ENCODE results near the gene ZKSCAN3.
"Not testable (repeated sequence)": the region's sequence is repeated elsewhere in the genome, so short reads cannot be mapped to it uniquely, and the experiment has no call there.

The ZKSCAN3 gene

DNA sequence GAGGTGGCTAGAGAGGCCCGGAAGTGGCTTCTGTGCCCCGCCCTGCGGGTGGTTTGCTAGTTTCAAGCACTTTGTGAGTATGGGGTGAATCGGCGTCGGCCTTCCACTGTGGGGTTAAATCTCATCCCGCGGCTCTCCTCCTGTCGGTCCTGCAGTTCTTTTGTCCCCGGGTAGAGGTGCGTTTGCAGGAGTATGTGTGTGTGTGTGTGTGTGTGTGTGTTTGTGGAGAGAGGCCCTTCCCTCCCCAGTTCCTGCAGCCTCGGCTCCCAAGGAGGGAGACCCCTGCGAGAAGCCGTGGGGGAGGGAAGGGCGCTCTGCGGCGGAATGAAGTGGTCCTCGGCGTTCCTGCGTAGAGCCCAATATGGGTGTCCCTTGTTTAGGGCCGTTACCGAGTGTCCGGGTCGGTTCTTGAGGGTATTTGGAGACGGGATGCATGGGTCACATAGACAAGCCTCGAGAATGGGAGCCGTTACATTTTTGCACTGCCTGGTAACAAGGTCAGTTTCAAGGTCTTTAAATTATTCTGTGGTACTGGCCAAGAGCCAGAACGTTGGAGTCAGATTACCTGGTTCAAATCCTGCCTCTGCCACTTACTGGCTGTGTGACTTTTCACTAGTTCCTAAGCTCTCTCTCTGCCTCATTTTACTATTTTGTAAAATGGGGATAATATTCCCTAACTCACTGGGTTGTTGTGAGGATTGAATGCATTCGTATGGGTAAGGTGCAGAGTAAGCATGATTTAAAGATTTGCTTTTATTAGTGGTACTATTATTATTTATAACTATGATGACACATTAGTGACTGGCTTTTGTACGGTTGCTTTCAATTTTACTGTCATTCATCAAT is at the start of gene ZKSCAN3:
Gene ZKSCAN3 (plus strand): TSS at position 56 of the 846 bp plus-strand sequence. CDS start 9,640 bp downstream, outside the sequence.
- peak; percentile 90 for DNase-seq

DNA sequence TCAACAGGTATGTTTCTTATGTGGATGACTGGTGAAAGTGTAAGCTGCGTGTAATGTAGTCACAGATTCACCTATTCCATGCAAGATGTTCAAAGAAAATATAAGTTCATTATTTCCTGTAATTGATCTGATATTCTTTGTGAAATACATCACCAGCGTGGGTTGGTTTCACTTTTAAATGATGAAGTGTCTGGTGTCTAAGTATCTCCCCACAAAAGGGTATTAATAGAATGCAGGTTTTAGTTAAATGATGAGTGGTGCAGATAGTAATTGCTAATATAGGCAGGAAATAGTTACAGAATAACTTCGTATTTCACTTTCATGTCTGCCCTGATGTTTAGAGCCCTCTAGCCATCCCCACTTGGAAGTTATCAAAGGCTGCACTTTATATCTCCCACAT is 46.2 kb upstream of the ZKSCAN3 start:
- peak; percentile 2 for DNase-seq

DNA sequence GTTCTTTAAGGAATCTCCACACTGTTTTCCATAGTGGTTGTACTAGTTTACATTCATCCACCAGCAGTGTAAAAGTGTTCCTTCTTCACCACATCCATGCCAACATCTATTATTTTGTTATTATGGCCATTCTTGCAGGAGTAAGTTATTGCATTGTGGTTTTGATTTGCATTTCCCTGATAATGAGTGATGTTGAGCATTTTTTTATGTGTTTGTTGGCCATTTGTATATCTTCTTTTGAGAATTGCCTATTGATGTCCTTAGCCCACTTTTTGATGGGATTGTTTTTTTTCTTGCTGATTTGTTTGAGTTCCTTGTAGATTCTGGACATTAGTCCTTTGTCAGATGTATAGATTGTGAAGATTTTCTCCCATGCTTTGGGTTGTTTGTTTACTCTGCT is 43.4 kb upstream of the ZKSCAN3 start:
- DNase-seq = not testable (repeated sequence)

DNA sequence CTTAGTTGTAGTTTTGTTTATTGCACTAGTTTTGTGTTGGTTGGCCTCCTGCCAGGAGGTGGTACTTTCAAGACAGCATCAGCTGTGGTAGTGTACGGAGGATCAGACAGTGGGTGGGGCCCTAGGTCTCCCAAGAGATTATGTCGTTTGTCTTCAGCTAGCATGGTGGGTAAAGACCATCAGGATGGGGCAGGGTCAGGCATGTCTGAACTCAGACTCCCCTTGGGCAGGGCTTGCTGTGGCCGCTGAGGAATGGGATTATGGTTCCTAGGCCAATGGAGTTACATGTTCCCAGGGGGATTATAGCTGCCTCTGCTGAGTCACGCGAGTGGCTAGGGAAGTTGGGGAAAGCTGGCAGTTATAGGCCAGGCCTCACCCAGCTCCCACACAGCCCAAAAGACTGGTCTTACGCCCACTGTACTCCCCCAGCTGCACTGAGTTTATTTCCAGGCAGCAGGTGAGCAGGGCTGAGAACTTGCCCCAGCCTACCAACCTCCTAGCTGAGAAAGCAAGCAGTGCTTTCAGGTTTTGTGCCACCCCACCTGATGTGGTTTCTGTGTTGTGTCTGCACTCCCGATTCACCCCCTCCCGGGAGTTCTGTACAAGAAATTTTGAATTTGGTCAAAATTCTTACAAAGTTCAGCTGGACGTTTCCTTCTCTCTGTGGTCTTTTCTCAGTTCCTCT is 38.5 kb upstream of the ZKSCAN3 start:
- no peak for DNase-seq

DNA sequence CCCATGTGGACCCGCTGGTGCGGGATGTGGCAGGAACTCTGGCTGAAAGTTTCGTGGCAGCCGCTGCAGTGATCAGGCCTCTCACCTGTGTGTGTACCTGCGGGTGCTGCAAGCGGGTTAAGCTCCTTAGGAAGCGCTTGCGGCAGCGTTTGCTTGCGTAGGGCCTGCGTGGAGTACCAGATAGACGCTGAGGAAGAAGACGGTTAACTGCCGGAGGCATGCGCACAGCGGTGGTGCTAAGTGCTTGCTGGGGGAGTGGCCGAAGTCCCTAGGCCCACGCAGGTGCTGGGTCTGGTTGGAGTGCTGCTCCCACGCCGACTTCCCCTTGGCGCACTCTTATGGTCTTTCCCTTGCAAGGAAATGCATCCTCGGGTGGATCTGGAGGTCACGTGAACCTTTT is 36.8 kb upstream of the ZKSCAN3 start:
- no peak for DNase-seq

DNA sequence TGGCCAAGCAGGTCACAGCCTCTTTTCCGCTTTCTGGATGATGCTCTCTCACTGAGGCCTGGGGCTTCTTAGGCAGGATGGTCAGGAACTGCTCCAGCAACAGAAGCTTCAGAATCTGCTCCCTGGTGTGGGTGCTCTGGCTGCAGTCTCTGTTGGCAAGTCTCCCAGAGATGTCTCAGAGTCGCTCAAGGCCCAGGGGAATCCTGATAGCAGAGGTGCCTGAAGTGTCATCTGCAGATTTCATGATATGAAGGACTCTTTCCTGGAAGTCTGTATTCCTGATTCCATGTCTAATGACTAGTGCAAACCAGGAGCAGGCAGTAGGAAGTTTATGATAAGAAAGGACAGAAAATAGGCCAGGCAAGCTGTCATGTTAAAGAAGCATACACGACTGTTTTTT is 34.1 kb upstream of the ZKSCAN3 start:
- DNase-seq = no peak

DNA sequence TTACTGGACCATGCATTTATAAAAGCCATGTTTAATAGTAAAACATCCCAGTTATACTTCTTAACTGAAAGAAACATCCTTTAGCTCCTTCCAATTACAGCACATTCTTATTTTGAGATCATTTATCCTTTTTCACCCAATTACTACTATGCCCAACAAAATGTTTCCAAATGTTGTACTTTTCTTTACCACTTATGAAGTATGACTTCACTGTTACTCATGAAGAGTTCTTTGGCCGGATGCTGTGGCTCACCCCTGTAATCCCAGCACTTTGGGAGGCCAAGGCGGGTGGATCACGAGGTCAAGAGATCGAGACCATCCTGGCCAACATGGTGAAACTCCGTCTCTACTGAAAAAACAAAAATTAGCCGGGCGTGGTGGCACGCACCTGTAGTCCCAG is 31.9 kb upstream of the ZKSCAN3 start:
- not testable (repeated sequence) for DNase-seq

DNA sequence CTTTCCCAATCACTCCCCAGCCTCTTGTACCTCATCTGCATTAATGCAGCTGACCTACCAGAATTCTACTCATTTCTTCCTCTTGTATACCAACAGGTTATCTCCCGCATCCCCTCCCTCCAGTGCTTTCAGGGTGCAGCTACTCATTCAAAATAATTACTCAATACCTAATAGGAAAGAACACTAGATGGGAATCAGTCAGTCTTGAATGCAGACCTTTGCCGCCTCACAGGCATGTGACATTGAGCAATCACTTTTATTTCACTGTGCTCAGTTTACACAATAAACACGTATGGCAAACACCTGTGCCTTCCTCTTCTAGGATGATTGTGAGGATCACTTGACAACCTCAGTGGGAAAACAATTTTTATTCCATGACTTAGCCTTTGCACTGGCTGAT is 27.1 kb upstream of the ZKSCAN3 start:
- DNase-seq = no peak

DNA sequence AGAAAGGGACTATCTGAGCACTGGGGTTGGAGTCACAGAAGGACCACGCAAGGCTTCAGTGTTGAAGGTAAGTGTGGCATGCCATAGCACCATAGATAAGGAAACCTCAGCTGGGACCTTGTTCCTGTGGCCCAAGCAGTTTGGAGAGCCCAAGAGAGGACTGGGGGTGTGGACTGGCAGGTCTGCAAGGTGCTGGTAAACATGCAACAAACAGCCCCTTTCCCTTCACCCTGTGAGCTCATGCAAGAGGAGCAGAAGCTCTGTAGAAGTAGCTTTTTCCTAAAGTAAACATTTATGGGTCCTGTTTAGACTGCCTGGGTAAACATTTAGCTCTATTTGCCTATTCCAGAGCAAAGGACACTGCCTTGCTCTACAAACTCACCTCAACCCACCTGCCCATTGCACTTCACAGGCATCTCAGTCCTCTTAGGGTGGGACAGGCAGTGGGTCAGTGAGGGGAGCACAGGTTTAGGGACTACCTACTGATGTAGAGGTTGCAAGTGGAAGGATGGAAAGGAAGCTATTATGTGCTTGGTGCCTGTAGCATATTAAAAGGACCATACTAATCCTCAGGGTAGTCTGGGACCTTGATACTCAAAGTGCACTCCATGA is 25.8 kb upstream of the ZKSCAN3 start:
- DNase-seq = no peak

DNA sequence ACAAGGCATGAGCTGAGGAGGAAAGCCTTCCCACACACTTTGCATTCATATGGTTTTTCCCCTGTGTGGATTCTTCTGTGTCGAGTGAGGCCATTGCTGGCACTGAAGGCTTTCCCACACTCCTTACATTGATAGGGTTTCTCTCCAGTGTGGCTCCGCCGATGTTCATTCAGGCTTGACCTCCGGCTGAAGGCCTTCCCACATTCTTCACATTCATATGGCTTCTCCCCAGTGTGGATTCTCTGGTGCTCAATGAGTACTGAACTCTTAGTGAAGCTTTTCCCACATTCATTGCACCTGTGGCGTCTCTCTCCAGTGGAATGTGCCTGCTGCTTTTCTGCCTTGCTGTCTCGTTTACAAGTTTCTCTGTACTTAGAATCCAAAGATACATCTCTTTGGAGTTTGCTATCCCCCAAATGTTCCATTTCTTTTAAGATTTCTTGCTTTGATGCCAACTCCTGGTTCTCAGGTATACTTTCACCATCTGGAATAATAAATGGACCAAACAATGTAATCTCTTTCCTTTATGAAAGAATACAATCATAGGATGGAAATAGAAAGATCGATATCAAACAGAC is 23.3 kb upstream of the ZKSCAN3 start:
- DNase-seq = no peak

DNA sequence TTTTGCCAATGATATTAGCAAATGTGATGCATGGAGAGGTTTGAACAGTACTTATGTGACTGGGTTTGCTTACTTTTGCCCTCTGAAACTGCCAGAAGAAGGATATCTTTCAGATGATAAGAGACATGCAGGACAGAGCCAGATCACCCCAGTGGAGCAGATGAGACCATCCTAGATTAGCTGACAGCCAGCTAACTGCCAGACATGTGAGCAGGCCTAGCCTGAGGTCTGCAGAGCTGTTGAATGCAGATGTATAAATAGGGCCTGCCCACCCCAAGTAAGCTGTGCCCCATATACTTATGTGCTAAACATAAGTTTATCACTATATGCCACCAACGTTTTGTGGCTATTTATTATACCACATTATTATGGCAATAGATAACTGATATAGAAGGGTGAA is 19.7 kb upstream of the ZKSCAN3 start:
- DNase-seq = no peak

DNA sequence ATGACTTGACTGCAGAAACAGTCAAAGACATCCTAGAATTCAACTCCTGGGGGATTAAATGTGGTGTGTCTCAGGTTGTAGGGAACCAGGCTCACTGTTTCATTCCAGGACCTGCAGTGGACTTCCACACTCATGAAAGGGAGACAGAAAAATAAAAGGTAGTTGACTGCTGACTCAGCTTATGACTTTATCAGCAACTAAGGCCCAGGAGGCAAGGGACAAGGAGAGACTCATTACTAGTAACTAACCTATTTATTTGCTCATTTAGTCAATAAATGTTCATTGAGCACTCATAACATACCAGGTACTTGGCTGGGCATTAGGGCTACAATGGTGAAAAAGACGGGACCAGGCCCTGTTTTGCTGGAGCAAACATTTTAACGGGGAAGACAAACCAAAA is 16.7 kb upstream of the ZKSCAN3 start:
- DNase-seq = no peak

DNA sequence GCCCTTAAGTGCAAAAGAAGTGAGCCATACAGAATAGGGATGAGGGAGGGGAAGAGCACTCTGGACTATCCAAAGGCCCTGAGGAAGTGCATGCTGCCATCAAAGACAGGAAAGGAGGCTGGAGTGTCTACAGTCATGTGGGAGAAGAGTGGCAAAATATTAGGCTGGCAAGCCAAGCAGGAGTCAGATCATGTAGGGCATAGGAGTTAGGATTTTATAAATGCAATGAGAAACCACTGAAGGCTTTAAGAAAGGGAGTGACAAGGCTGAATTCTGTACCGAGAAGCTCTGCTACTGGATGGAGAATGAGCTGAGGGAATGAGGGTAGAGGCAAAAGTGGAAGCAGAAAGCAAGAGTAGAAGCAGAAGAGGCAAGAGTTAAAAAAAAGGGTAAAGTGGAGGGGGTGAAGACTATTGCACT is 16.1 kb upstream of the ZKSCAN3 start:
- no peak for DNase-seq

DNA sequence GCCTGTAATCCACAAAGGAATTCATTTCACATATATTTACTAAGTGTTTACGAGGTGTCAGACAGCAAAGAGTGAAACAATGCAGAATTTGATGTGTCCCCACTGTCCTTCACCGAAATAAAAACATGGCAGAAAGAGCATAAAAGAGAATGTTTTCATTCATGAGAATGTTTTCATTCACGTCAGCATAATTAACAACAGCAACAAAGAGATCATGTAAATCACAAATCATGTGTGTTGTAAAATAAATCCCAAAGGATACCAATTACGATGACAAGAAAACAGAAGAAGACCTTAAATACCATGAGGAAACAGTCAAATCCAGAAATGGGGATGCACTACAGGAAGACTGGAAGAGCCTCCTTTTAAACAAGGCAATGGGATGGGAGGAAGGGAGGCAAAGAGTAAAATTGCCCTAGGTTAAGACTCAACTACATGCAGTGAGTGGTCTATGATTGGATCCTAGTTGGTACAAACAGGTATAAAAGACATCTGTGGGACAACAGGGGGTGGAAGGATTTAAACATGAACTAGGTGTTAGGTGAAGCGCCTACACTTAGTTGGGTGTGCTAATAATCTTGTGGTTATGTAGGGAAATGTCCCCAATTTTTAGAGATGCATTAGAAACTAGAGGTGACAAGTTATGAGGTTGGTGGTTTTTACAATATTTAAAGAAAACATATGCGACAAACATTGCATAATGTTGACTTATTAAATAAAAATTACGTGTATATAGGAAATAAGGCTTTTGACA is 15.3 kb upstream of the ZKSCAN3 start:
- no peak for DNase-seq

DNA sequence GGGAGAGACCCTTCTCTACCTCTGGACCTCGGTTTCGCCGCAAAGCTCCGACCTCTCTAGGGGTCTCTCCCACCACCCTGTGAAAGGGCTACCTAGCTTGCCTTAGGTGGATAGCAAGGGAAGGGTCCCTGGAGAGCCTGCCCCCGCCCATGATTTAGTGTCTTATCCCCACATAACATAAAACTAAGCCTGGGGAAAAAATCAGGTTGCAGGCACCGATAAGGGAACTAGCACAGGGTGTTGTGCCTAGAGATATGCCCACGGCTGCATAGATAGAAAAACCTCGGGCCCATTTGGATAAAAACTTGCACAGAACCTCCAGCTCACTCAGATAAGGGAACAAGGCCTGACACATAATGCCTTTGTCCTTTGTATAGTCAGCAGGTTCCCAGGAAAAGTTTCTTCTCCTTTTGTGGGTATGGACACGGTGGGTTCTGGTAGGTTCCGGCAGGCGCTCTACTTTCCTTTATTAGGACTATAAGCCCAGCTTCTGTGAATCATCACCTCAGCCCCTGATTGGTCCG is 14.6 kb upstream of the ZKSCAN3 start:
- DNase-seq = no peak

DNA sequence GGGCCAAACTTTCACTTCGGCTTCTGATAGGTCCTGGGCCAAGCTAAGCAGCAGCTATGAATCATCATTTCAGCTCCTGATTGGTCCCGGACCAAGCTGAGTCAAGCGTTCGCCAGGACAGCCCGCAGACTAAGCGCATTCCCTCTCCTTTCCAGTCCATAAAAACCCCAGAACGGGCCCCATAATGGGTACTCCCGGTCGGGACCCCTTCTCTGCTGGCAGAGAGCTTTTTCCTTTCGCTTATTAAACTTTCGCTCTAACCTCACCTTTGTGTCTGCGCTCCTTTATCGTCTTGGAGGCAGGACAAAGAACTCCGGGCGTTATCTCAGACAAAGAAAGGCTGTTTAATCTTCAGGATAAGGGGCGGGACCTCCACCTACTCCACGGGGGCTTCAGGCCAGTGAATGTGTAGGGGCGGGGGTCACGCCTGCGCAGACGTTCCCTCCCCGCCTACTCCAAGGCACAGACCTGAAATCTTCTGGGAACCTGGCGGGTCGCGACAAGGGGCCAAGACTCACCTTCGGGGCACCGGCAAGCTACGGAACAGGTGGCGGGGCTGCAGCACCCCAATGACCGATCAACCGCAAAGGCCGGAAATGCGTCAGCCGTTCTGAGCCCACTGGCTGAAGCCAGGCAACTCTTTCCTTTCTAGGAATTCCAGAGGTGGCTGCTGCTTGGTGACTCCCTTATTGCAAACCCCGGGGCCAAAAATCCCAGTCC is 14.0 kb upstream of the ZKSCAN3 start, which contains the start of gene ZSCAN31:
Gene ZSCAN31 (minus strand): TSS at position 585 of the 720 bp plus-strand sequence. CDS start 6,465 bp downstream, outside the sequence.
- DNase-seq = peak; percentile 84

DNA sequence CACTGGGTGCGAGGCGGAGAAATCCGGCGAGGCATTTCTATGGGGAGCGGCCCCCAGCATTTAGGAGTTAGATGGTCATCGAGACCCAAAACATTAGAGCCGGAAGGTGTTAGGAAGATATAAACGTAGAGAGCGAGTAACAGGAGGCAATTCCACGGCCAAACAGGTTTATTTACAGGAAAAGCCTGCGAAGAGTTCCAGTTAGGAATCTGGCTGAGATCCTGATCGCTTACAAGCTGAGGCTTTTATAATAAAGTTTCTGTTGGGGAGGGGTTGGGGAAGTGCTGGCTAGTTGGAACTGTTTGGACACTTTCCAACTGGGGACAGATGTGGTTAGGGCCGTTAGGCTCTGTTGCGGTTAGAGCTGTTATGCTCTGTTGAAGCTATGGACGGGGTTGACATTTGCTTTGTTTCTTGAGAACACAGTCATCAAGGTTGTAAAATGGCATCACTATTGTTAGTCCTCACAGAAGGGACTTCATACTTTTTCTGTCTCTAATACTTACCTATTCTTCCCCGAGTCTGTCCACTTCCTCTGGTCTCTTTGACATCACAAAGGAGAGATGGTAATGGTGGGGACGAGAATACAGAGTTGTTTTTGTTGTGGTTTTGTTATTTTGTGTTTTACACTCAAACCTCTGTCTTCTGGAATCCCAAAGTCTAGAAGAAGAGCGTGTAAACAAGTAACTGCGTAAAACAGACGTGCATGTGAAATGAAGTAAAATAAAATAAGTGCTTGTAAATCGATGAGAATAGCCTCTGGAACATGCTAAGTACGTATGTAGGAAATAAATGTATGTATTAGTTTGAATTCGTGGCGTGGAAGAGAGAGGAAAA is 13.2 kb upstream of the ZKSCAN3 start:
- peak; percentile 12 for DNase-seq

DNA sequence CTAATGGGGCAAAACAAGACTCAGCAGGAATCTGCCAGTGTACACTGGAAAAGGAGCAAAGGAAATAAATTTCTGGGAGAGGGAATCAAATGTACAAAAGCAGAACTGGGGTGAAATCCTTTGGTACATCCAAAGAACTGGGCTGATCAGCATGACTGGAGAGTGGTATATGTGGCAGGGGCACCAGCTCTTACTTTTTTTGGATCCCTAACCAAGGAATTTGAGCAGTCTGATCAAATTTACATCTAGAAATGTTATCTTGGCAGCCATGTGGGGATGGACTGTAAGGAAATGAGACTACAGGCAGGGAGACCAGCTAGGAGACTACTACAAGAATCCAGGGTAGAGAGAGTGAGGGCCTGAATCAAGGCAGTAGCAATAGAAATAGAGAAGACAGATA is 12.6 kb upstream of the ZKSCAN3 start:
- no peak for DNase-seq

DNA sequence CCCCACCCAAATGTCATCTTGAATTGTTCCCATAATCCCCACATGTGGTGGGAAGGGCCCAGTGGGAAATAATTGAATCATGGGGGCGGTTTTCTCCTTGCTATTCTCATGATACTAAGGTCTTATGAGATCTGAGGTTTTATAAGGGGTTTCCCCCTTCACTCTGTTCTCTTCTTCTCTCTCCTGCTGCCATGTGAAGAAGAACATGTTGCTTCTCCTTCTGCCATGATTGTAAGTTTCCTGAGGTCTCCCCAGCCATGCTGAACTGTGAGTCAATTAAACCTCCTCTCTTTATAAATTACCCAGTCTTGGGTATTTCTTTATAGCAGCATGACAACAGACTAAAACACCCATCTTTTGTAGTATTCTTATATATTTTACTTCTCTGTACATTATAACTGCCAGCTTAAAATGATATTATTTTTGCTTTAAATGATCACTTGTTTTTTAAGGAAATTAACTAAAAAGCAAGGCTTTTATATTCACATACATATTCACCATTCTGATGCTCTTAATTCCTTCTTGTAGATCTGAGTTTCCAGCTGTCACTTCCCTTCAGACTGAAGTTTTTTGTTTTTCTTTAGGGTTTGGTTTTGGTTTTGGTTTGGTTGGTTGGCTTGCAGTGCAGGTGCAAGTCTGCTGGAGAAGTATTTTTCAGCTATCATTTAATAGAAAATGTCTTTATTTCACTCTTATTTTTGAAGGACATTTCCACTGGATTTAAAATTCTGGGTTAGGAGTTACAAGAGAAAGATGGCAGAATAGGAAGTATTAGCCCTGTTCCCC is 9.2 kb upstream of the ZKSCAN3 start:
- no peak for DNase-seq
